SK-N-SH treated with all-trans-retinoic acid at 6 μM for 48 hours (cell line): ENCODE data around the gene SDK2.

Experiments
- ATAC-seq: fragments of 200-7000 bp; cut with Tn5 transposase; 3 replicates; pipeline ENCODE4 v1.9.1; 2020; ENCODE audit warnings: mild to moderate bottlenecking, moderate library complexity
- ARNTL ChIP-seq: fragments of 450-650 bp; formaldehyde crosslinking; IDR thresholded peaks from 2 replicates; pipeline ENCODE4 v1.5.0; 2020; ENCODE audit warnings: low read depth, mild to moderate bottlenecking, moderate library complexity, borderline replicate concordance
- BACH2 ChIP-seq: fragments of 250-450 bp; sonication (Bioruptor Pico); IDR thresholded peaks from 2 replicates; pipeline ENCODE4 v1.9.0; 2021; ENCODE audit warnings: mild to moderate bottlenecking, borderline replicate concordance
- CREB5 ChIP-seq: fragments of 250-450 bp; sonication (Bioruptor Pico); IDR thresholded peaks from 2 replicates; pipeline ENCODE4 v1.5.1; 2020; ENCODE audit warnings: low read depth, mild to moderate bottlenecking, moderate library complexity
- CSDC2 ChIP-seq: fragments of 250-450 bp; sonication (Bioruptor Pico); IDR thresholded peaks from 2 replicates; pipeline ENCODE4 v1.5.0; 2020; ENCODE audit warnings: mild to moderate bottlenecking, moderate library complexity
- ESRRG ChIP-seq: fragments of 250-450 bp; sonication (Bioruptor Pico); IDR thresholded peaks from 2 replicates; pipeline ENCODE4 v1.6.1; 2021; ENCODE audit warnings: mild to moderate bottlenecking
- GLIS3 ChIP-seq: fragments of 250-450 bp; sonication (Bioruptor Pico); IDR thresholded peaks from 2 replicates; pipeline ENCODE4 v1.5.0; 2020; ENCODE audit warnings: mild to moderate bottlenecking, moderate library complexity
- ISL1 ChIP-seq: fragments of 250-450 bp; sonication (Bioruptor Pico); IDR thresholded peaks from 2 replicates; pipeline ENCODE4 v2.1.2; 2022; ENCODE audit warnings: mild to moderate bottlenecking, moderate library complexity
- OSR1 ChIP-seq: fragments of 250-450 bp; sonication (Bioruptor Pico); IDR thresholded peaks from 2 replicates; pipeline ENCODE4 v1.8.0; 2022; ENCODE audit warnings: moderate library complexity, mild to moderate bottlenecking, inconsistent platforms
- PPARA ChIP-seq: fragments of 250-450 bp; sonication (Bioruptor Pico); IDR thresholded peaks from 2 replicates; pipeline ENCODE4 v1.5.0; 2020; ENCODE audit warnings: mild to moderate bottlenecking, borderline replicate concordance
- RARB ChIP-seq: fragments of 250-450 bp; sonication (Bioruptor Pico); IDR thresholded peaks from 2 replicates; pipeline ENCODE4 v1.8.0; 2021; ENCODE audit warnings: mild to moderate bottlenecking, moderate library complexity
- TCF4 ChIP-seq: fragments of 250-450 bp; sonication (Bioruptor Pico); IDR thresholded peaks from 2 replicates; pipeline ENCODE4 v1.8.0; 2021; ENCODE audit warnings: mild to moderate bottlenecking, moderate library complexity, borderline replicate concordance
- TOX ChIP-seq: fragments of 250-450 bp; sonication (Bioruptor Pico); IDR thresholded peaks from 2 replicates; pipeline ENCODE4 v1.8.0; 2021; ENCODE audit warnings: mild to moderate bottlenecking, moderate library complexity, borderline replicate concordance
- ZC3H10 ChIP-seq: fragments of 250-450 bp; sonication (Bioruptor Pico); IDR thresholded peaks from 2 replicates; pipeline ENCODE4 v1.5.1; 2021; ENCODE audit warnings: mild to moderate bottlenecking, moderate library complexity
- ZFP3 ChIP-seq: fragments of 250-450 bp; sonication (Bioruptor Pico); IDR thresholded peaks from 2 replicates; pipeline ENCODE4 v1.5.0; 2020; ENCODE audit warnings: mild to moderate bottlenecking, moderate library complexity
- ZFP30 ChIP-seq: fragments of 450-650 bp; formaldehyde crosslinking; IDR thresholded peaks from 2 replicates; pipeline ENCODE4 v1.5.0; 2022; ENCODE audit warnings: mild to moderate bottlenecking, moderate library complexity
- ZNF565 ChIP-seq: fragments of 450-650 bp; formaldehyde crosslinking; conservative IDR thresholded peaks from 2 replicates; pipeline ENCODE4 v1.5.0; 2020; ENCODE audit warnings: low read depth, mild to moderate bottlenecking, moderate library complexity
- ZNF70 ChIP-seq: fragments of 450-650 bp; formaldehyde crosslinking; IDR thresholded peaks from 2 replicates; pipeline ENCODE4 v1.5.0; 2020; ENCODE audit warnings: mild to moderate bottlenecking, moderate library complexity
- ZNF8 ChIP-seq: fragments of 450-650 bp; formaldehyde crosslinking; IDR thresholded peaks from 2 replicates; pipeline ENCODE4 v1.5.0; 2020; ENCODE audit warnings: mild to moderate bottlenecking, moderate library complexity
- TF ChIP-seq, protein P1 (sequence below): fragments of 250-450 bp; sonication (Bioruptor Pico); IDR thresholded peaks from 2 replicates; pipeline ENCODE4 v1.5.0; 2020; ENCODE audit warnings: mild to moderate bottlenecking, moderate library complexity
- TF ChIP-seq, protein P2 (sequence below): fragments of 250-450 bp; sonication (Bioruptor Pico); IDR thresholded peaks from 2 replicates; pipeline ENCODE4 v1.5.1; 2021; ENCODE audit warnings: mild to moderate bottlenecking, moderate library complexity
- TF ChIP-seq, protein P3 (sequence below): fragments of 250-450 bp; sonication (Bioruptor Pico); IDR thresholded peaks from 2 replicates; pipeline ENCODE4 v1.8.0; 2021; ENCODE audit warnings: low read depth, mild to moderate bottlenecking, moderate library complexity, borderline replicate concordance

SDK2 gene

DNA sequence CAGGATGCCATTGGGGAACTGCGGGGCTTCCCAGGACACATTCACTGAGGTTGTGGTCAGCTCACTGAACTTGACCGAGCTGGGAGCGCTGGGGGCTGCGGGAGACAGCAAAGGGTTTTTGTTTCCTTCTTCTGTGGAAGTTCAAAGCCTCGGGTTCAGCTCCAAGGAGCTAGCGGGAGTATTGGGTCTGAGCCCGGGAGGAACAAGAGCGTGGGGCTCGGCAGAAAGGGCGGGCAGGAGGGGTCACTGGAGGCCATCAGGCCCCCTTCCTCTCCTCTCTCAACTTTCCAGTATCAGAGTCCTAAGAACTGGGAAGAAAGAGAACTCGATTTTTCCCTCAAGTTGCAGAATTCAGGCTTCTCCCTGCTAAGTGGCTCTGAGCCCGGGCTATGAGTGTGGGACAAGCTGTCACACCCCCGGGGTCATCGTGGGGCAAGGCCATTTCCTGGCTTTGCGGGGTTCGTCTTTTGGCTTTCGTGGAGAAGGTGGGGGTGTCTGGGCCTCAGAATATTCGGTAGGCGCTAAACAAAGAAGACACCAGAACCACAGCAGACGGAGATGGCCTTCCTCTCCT is 278.9 kb downstream of the SDK2 start:
- TF ChIP-seq TCF4 (CRISPR knock-in tag): no peak
- TF ChIP-seq ARNTL (CRISPR knock-in tag): no peak
- no peak for TF ChIP-seq PPARA
- TF ChIP-seq, protein P1, sequence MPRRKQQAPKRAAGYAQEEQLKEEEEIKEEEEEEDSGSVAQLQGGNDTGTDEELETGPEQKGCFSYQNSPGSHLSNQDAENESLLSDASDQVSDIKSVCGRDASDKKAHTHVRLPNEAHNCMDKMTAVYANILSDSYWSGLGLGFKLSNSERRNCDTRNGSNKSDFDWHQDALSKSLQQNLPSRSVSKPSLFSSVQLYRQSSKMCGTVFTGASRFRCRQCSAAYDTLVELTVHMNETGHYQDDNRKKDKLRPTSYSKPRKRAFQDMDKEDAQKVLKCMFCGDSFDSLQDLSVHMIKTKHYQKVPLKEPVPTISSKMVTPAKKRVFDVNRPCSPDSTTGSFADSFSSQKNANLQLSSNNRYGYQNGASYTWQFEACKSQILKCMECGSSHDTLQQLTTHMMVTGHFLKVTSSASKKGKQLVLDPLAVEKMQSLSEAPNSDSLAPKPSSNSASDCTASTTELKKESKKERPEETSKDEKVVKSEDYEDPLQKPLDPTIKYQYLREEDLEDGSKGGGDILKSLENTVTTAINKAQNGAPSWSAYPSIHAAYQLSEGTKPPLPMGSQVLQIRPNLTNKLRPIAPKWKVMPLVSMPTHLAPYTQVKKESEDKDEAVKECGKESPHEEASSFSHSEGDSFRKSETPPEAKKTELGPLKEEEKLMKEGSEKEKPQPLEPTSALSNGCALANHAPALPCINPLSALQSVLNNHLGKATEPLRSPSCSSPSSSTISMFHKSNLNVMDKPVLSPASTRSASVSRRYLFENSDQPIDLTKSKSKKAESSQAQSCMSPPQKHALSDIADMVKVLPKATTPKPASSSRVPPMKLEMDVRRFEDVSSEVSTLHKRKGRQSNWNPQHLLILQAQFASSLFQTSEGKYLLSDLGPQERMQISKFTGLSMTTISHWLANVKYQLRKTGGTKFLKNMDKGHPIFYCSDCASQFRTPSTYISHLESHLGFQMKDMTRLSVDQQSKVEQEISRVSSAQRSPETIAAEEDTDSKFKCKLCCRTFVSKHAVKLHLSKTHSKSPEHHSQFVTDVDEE (CRISPR knock-in tag): no peak
- no peak for TF ChIP-seq BACH2 (CRISPR knock-in tag)
- no peak for TF ChIP-seq TOX (CRISPR knock-in tag)
- TF ChIP-seq, protein P2, sequence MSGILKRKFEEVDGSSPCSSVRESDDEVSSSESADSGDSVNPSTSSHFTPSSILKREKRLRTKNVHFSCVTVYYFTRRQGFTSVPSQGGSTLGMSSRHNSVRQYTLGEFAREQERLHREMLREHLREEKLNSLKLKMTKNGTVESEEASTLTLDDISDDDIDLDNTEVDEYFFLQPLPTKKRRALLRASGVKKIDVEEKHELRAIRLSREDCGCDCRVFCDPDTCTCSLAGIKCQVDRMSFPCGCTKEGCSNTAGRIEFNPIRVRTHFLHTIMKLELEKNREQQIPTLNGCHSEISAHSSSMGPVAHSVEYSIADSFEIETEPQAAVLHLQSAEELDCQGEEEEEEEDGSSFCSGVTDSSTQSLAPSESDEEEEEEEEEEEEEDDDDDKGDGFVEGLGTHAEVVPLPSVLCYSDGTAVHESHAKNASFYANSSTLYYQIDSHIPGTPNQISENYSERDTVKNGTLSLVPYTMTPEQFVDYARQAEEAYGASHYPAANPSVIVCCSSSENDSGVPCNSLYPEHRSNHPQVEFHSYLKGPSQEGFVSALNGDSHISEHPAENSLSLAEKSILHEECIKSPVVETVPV (CRISPR knock-in tag): no peak
- no peak for TF ChIP-seq ZFP30
- TF ChIP-seq ISL1 (CRISPR knock-in tag): no peak
- no peak for TF ChIP-seq GLIS3 (CRISPR knock-in tag)
- no peak for TF ChIP-seq OSR1 (CRISPR knock-in tag)
- no peak for TF ChIP-seq ZC3H10 (CRISPR knock-in tag)
- ATAC-seq: no peak

DNA sequence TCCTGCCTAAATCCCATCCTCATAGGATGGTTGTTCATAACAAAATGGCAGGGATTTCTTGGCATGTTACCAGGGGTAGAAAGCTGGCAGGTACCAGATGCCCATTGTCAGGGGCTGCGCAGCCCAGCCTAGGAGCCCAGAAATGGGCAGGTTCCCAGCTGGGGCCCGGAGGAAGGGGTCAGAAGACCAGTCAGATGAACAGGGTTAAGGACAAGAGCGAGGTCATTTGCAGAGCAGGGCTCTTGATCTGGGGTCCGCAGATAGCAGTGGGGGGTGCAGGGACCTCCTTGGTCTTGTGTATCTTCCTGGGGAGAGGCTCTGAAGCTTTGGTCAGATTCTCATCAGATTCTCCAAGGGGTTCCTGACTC is 280.1 kb downstream of the SDK2 start:
- TF ChIP-seq ZC3H10 (CRISPR knock-in tag): no peak
- TF ChIP-seq ZNF8 (CRISPR knock-in tag): no peak
- ATAC-seq: no peak

DNA sequence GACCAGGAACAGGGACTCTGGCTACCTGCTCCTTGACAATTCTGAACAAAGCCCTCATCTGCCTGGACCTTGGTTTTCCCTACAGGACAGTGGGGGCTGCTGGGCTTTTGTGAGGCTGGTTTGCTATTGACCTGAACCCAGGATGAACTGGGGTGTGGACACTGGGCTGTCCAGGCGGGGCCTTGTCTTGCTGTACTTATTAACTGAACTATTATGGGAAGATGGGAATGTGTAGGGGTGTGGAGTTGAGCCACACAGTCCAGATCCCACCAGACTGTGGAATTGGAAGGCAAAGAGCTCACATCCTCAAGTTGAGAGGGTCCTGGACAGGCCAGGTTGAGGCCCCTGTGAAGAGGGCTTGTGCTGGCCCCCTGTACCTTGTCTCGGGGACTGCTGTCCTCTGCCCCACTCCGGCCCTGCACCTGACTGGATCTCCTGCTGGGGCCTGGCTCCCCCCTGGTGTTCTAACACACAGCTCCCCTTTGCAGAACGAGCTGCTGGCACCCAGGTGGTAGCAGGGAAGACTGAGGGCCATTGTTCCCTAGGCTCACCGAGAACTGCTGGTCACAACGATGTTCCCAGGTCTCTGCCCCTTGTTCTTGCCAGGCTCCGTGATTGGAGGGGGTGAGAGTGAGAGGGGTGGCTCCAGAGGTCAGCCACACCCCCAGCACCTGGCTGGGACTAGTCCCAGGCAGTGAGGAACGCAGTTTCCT is 280.6 kb downstream of the SDK2 start:
- no peak for TF ChIP-seq ZNF70
- no peak for TF ChIP-seq RARB (CRISPR knock-in tag)
- no peak for TF ChIP-seq PPARA
- no peak for TF ChIP-seq ZFP3
- TF ChIP-seq TCF4 (CRISPR knock-in tag): no peak
- no peak for TF ChIP-seq BACH2 (CRISPR knock-in tag)
- no peak for TF ChIP-seq ISL1 (CRISPR knock-in tag)
- TF ChIP-seq CREB5 (CRISPR knock-in tag): no peak
- TF ChIP-seq OSR1 (CRISPR knock-in tag): no peak
- TF ChIP-seq ZNF565 (CRISPR knock-in tag): no peak
- TF ChIP-seq, protein P3, sequence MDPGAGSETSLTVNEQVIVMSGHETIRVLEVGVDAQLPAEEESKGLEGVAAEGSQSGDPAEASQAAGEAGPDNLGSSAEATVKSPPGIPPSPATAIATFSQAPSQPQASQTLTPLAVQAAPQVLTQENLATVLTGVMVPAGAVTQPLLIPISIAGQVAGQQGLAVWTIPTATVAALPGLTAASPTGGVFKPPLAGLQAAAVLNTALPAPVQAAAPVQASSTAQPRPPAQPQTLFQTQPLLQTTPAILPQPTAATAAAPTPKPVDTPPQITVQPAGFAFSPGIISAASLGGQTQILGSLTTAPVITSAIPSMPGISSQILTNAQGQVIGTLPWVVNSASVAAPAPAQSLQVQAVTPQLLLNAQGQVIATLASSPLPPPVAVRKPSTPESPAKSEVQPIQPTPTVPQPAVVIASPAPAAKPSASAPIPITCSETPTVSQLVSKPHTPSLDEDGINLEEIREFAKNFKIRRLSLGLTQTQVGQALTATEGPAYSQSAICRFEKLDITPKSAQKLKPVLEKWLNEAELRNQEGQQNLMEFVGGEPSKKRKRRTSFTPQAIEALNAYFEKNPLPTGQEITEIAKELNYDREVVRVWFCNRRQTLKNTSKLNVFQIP: no peak
- no peak for TF ChIP-seq CSDC2
- no peak for TF ChIP-seq ESRRG (CRISPR knock-in tag)
- TF ChIP-seq, protein P2 (CRISPR knock-in tag): no peak
- no peak for TF ChIP-seq ZFP30

More for the DNA sequence above, 280.6 kb downstream of the SDK2 start:
- ATAC-seq: no peak
